T-helper 22 cell (primary cell): ENCODE results near the gene ESPNL.

Source experiments
- DNase-seq: peaks from one replicate; pipeline ENCODE4 v3.0.0-alpha.2; 2020; ENCODE audit warnings: low read depth

ESPNL gene

GRCh38 chr2:238097988-238098871 is 1.9 kb upstream of the ESPNL start:
- no peak for DNase-seq

GRCh38 chr2:238098901-238099713 is 1.0 kb upstream of the ESPNL start:
- no peak for DNase-seq

GRCh38 chr2:238099714-238100048 is 459 bp upstream of the ESPNL start:
- no peak for DNase-seq

- no peak for DNase-seq
These were observed 956 bp downstream of the ESPNL start for GRCh38 chr2:238100821-238101771.

- DNase-seq, result no peak
These were observed 2.0 kb downstream of the ESPNL start for GRCh38 chr2:238101891-238102841.

- DNase-seq, result no peak
These were observed 2.7 kb downstream of the ESPNL start for GRCh38 chr2:238102865-238103264.

- no peak for DNase-seq
These were observed 3.5 kb downstream of the ESPNL start for GRCh38 chr2:238103465-238104225.

GRCh38 chr2:238104226-238104690 is 4.1 kb downstream of the ESPNL start:
- DNase-seq, result no peak

GRCh38 chr2:238104691-238105371 is 4.7 kb downstream of the ESPNL start:
- DNase-seq, result no peak

- no peak for DNase-seq
These were observed 5.6 kb downstream of the ESPNL start for GRCh38 chr2:238105506-238106338.

GRCh38 chr2:238106339-238106697 is 6.2 kb downstream of the ESPNL start:
- DNase-seq, result no peak

GRCh38 chr2:238106698-238107524 is 6.8 kb downstream of the ESPNL start:
- no peak for DNase-seq

- no peak for DNase-seq
These were observed 7.6 kb downstream of the ESPNL start for GRCh38 chr2:238107525-238108422.

GRCh38 chr2:238108423-238109183 is 8.5 kb downstream of the ESPNL start:
- DNase-seq, result no peak

- DNase-seq, result no peak
These were observed 13.5 kb downstream of the ESPNL start for GRCh38 chr2:238113611-238114010.

GRCh38 chr2:238114331-238114841 is 14.2 kb downstream of the ESPNL start:
- DNase-seq, result no peak
